ENCODE results near the gene PCYT1A. TPM values are rescaled to one million over a fixed set of nuclear protein-coding genes. Genes with fewer than 3 reads are reported as not detected.

Gene PCYT1A
- total and polyA plus RNA-seq, 2 of the 13 experiments (the other 11 are each of a cell fraction or from before 2014, with no cell fraction given): 26.4 to 45.3 TPM

DNA sequence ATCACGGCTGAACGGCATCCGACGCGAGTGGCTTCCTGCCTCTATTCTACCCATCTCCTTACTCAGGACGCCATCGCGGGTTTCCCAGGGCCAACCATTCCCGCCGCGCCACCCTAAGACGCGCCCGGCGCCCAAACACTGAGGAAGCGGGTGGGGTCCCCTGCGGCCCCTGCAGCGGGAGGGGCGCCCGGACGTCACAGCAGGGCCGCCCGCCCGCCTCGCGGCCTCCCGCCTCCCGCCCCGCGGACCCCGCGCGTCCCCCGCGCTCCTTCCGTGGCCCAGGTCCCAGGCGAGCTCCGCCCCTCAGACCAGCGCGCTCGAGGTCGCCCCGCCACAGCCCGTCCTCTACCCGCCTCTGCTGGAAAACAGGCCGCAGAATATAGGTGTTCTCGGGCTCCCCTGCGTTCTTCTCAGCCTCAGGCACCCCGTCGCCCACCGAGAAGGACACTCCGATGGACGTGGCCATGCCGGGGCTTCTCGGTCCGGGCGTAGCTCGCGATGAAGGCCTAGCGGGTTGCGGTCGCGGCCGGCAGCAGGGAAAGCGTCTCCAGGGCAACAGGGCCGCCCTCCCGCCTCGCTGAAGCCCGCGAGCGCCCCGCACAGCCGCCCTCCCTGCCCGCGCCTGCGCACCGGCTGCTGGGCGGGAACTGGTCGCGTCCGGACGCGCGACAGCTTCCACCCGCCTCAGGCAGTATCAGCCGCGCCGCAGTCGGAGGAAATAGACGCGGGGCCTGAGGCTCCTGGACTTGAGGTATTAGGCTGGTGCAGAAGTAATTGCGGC is 30.4 kb upstream of the PCYT1A start, which contains the start of gene DYNLT2B (continued):
- TF ChIP-seq, protein P1, sequence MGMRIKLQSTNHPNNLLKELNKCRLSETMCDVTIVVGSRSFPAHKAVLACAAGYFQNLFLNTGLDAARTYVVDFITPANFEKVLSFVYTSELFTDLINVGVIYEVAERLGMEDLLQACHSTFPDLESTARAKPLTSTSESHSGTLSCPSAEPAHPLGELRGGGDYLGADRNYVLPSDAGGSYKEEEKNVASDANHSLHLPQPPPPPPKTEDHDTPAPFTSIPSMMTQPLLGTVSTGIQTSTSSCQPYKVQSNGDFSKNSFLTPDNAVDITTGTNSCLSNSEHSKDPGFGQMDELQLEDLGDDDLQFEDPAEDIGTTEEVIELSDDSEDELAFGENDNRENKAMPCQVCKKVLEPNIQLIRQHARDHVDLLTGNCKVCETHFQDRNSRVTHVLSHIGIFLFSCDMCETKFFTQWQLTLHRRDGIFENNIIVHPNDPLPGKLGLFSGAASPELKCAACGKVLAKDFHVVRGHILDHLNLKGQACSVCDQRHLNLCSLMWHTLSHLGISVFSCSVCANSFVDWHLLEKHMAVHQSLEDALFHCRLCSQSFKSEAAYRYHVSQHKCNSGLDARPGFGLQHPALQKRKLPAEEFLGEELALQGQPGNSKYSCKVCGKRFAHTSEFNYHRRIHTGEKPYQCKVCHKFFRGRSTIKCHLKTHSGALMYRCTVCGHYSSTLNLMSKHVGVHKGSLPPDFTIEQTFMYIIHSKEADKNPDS (CRISPR knock-in tag; IDR thresholded peaks at IDR 0.05): no peak
- TF ChIP-seq SSRP1 (CRISPR knock-in tag; IDR thresholded peaks at IDR 0.05) (no peak), TSC22D2 (CRISPR knock-in tag; IDR thresholded peaks at IDR 0.05; ENCODE audit: borderline replicate concordance) (0 out of 2 replicates have a peak, but pooled peaks have one; percentile 57), HNRNPLL (IDR thresholded peaks at IDR 0.05; ENCODE audit: low read depth, low read length, poor library complexity, severe bottlenecking) (peak; percentile 75), ZBTB8A (CRISPR knock-in tag; IDR thresholded peaks at IDR 0.05; ENCODE audit: borderline replicate concordance, low read depth) (no peak), HDAC2 (CRISPR knock-in tag; IDR thresholded peaks at IDR 0.05) (no peak), ZNF143 (CRISPR knock-in tag; IDR thresholded peaks at IDR 0.05) (0 out of 2 replicates have a peak, but pooled peaks have one; percentile 14), IKZF1 (IDR thresholded peaks at IDR 0.05) (no peak), ARID4A (CRISPR knock-in tag; IDR thresholded peaks at IDR 0.05; ENCODE audit: borderline replicate concordance) (peak; percentile 98)
- TF ChIP-seq, protein P2, sequence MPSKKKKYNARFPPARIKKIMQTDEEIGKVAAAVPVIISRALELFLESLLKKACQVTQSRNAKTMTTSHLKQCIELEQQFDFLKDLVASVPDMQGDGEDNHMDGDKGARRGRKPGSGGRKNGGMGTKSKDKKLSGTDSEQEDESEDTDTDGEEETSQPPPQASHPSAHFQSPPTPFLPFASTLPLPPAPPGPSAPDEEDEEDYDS (CRISPR knock-in tag; IDR thresholded peaks at IDR 0.05): 0 out of 2 replicates have a peak, but pooled peaks have one; percentile 37
- TF ChIP-seq, protein P3, sequence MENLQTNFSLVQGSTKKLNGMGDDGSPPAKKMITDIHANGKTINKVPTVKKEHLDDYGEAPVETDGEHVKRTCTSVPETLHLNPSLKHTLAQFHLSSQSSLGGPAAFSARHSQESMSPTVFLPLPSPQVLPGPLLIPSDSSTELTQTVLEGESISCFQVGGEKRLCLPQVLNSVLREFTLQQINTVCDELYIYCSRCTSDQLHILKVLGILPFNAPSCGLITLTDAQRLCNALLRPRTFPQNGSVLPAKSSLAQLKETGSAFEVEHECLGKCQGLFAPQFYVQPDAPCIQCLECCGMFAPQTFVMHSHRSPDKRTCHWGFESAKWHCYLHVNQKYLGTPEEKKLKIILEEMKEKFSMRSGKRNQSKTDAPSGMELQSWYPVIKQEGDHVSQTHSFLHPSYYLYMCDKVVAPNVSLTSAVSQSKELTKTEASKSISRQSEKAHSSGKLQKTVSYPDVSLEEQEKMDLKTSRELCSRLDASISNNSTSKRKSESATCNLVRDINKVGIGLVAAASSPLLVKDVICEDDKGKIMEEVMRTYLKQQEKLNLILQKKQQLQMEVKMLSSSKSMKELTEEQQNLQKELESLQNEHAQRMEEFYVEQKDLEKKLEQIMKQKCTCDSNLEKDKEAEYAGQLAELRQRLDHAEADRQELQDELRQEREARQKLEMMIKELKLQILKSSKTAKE (CRISPR knock-in tag; IDR thresholded peaks at IDR 0.05; ENCODE audit: borderline replicate concordance): no peak
- TF ChIP-seq, protein P4, sequence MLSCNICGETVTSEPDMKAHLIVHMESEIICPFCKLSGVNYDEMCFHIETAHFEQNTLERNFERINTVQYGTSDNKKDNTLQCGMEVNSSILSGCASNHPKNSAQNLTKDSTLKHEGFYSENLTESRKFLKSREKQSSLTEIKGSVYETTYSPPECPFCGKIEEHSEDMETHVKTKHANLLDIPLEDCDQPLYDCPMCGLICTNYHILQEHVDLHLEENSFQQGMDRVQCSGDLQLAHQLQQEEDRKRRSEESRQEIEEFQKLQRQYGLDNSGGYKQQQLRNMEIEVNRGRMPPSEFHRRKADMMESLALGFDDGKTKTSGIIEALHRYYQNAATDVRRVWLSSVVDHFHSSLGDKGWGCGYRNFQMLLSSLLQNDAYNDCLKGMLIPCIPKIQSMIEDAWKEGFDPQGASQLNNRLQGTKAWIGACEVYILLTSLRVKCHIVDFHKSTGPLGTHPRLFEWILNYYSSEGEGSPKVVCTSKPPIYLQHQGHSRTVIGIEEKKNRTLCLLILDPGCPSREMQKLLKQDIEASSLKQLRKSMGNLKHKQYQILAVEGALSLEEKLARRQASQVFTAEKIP (CRISPR knock-in tag; IDR thresholded peaks at IDR 0.05; ENCODE audit: borderline replicate concordance): no peak
- TF ChIP-seq, protein P5, sequence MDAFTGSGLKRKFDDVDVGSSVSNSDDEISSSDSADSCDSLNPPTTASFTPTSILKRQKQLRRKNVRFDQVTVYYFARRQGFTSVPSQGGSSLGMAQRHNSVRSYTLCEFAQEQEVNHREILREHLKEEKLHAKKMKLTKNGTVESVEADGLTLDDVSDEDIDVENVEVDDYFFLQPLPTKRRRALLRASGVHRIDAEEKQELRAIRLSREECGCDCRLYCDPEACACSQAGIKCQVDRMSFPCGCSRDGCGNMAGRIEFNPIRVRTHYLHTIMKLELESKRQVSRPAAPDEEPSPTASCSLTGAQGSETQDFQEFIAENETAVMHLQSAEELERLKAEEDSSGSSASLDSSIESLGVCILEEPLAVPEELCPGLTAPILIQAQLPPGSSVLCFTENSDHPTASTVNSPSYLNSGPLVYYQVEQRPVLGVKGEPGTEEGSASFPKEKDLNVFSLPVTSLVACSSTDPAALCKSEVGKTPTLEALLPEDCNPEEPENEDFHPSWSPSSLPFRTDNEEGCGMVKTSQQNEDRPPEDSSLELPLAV (CRISPR knock-in tag; conservative IDR thresholded peaks at IDR 0.05; ENCODE audit: low read depth): no peak
- TF ChIP-seq, protein P6, sequence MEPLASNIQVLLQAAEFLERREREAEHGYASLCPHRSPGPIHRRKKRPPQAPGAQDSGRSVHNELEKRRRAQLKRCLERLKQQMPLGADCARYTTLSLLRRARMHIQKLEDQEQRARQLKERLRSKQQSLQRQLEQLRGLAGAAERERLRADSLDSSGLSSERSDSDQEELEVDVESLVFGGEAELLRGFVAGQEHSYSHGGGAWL (CRISPR knock-in tag; IDR thresholded peaks at IDR 0.05): peak; percentile 71; the same call in 1 of the 2 replicates
